Tongue (tissue), 2 donors: Measurements from ENCODE around the gene MAPK1. TPM values are rescaled to one million over a fixed set of nuclear protein-coding genes. Genes with fewer than 3 reads are reported as not detected.
"Not testable (repeated sequence)": the region's sequence is repeated elsewhere in the genome, so short reads cannot be mapped to it uniquely, and the experiment has no call there.

Experiments
- DNase-seq: peaks from one replicate; pipeline ENCODE4 v3.0.0-alpha.2; 2015
- total RNA-seq: library from RNA; depleted of rRNA; stranded (reverse); fragments of >200 nt; gene quantifications from one replicate; pipeline ENCODE4 v1.2.3, GENCODE V29; 2014

Gene MAPK1
- total RNA-seq, 1 donor from 2014 or later: 88.3 TPM

GRCh38 chr22:21845558-21846453, 21.6 kb downstream of the MAPK1 start:
- DNase-seq: no peak

GRCh38 chr22:21842946-21843345, 24.5 kb downstream of the MAPK1 start:
- DNase-seq: no peak

GRCh38 chr22:21841422-21841821, 26.0 kb downstream of the MAPK1 start:
- DNase-seq: no peak

GRCh38 chr22:21840236-21840823, 27.1 kb downstream of the MAPK1 start:
- no peak for DNase-seq

GRCh38 chr22:21839765-21840140, 27.7 kb downstream of the MAPK1 start:
- no peak for DNase-seq

- DNase-seq: not testable (repeated sequence)
Observed at GRCh38 chr22:21839104-21839764, 28.2 kb downstream of the MAPK1 start.

- DNase-seq: peak; percentile 82
Observed at GRCh38 chr22:21837248-21837979, 30.0 kb downstream of the MAPK1 start.

GRCh38 chr22:21836486-21836885, 31.0 kb downstream of the MAPK1 start:
- not testable (repeated sequence) for DNase-seq

- no peak for DNase-seq
Observed at GRCh38 chr22:21835378-21835777, 32.1 kb downstream of the MAPK1 start.

GRCh38 chr22:21834869-21835268, 32.6 kb downstream of the MAPK1 start:
- DNase-seq: no peak

GRCh38 chr22:21832291-21833290, 34.9 kb downstream of the MAPK1 start:
- peak; percentile 55 for DNase-seq

- no peak for DNase-seq
Observed at GRCh38 chr22:21829523-21829922, 37.9 kb downstream of the MAPK1 start.

- no peak for DNase-seq
Observed at GRCh38 chr22:21828268-21828638, 39.2 kb downstream of the MAPK1 start.

GRCh38 chr22:21827628-21828267, 39.7 kb downstream of the MAPK1 start:
- DNase-seq: no peak

- DNase-seq: no peak
Observed at GRCh38 chr22:21826204-21826603, 41.2 kb downstream of the MAPK1 start.

- DNase-seq: not testable (repeated sequence)
Observed at GRCh38 chr22:21824962-21825361, 42.5 kb downstream of the MAPK1 start.

- DNase-seq: no peak
Observed at GRCh38 chr22:21824445-21824912, 43.0 kb downstream of the MAPK1 start.

GRCh38 chr22:21823740-21824444, 43.6 kb downstream of the MAPK1 start:
- DNase-seq: no peak

GRCh38 chr22:21819183-21819770, 48.2 kb downstream of the MAPK1 start:
- DNase-seq: no peak
